GM12872 (cell line): ENCODE results near the gene CBX3.

Source experiments
- CTCF ChIP-seq: IDR thresholded peaks from 3 replicates; pipeline ENCODE4 v1.5.1; 2011; ENCODE audit warnings: low read depth, mild to moderate bottlenecking, low read length, moderate library complexity; ENCODE audit not compliant: insufficient read depth

The CBX3 gene

GRCh38 chr7:26189697-26190096 lies 11.8 kb upstream of the CBX3 start:
- no peak for TF ChIP-seq CTCF

- TF ChIP-seq CTCF = no peak
These were observed 11.1 kb upstream of the CBX3 start for GRCh38 chr7:26190417-26190869.

GRCh38 chr7:26191233-26191973 lies 10.1 kb upstream of the CBX3 start:
- TF ChIP-seq CTCF = no peak

DNA sequence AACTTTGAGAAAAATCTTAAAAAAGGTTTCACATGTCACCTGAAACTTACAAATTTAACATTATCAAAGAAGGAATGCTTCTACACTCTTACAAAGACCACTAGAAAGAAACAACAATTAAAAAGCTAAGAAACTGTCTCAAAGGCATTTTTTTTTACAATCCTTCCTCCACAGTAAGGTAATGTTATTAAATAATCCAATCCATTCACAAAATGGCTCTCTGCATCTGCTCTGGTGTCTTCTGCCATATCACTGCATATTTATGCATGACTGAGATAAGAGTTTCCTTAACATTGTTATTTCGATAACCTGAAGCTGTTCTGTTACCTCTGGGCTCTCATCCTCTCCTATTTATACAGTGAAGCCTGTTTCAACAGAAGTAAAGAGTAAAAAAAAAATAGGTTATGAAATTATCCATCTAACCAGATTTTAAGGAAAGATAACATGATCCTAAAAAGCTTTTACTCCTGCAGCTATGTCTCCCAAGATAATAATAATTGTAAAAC lies 9.5 kb upstream of the CBX3 start:
- no peak for TF ChIP-seq CTCF

GRCh38 chr7:26192485-26193087 lies 9.0 kb upstream of the CBX3 start:
- TF ChIP-seq CTCF = no peak

- TF ChIP-seq CTCF = no peak
These were observed 7.9 kb upstream of the CBX3 start for GRCh38 chr7:26193432-26194207.

DNA sequence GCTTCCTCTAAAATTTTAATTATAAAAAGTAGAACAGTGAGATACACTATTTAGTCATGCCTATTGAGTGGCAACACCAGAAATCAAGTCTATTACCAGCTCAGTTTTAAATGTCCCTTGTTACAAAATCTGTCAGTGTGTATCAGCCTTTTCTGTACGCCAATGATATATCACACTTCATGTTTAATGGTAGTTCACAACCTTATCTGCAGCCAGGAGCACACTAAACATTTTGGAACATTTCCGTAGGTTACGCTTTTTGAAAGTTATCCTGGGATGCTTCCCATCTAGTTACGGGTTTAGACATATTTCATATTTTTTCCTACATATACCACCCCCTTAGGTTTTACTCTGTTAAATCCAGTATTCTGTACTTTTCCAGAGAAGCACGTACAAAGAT lies 6.4 kb upstream of the CBX3 start:
- no peak for TF ChIP-seq CTCF
